GM19035 (cell line): ENCODE data around the gene MSANTD1.

Experiments used
- ATAC-seq: cut with Tn5 transposase; IDR thresholded peaks from one replicate; pipeline ENCODE4 v1.9.1; 2021; ENCODE audit not compliant: unreplicated experiment

MSANTD1 gene

GRCh38 chr4:3232001-3232400, 17.0 kb upstream of the MSANTD1 start:
- no peak for ATAC-seq

GRCh38 chr4:3232871-3233271, 16.1 kb upstream of the MSANTD1 start:
- ATAC-seq, result no peak

DNA sequence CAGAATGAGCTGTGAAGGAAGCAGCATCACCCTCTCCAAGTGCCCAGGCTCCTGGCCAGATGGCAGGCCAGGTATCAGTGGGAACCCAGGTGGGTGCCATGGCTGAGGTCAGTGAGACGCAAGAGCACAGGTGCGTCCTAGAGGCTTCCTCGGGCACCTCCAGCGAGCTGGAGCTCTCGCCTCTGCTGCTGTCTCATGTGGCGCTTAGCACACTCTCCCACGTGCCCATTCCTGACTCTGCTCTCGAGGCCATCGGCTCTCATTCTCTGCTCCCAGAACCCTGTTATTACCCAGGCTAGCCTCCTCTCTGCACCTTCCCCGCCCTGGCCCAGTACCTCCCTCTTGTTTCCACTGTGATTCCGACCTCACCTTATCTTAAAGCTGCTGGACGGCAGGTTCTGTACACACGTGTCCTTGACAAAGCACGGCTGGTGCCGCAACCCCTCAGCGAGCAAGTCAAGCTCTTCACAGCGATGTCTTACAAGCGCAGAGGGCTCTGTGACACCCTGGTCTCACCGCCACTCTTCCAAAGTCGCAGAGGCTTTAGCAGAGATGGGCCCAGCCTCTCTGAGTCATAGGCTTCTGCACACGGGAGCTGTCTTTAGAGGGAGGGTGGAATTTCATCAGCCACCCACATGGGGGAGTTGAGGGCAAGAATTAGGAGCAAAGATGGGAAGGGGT, 15.4 kb upstream of the MSANTD1 start:
- ATAC-seq, result no peak

- no peak for ATAC-seq
Observed at GRCh38 chr4:3234171-3235029, 14.6 kb upstream of the MSANTD1 start.

GRCh38 chr4:3235030-3235345, 14.0 kb upstream of the MSANTD1 start:
- ATAC-seq, result no peak

- no peak for ATAC-seq
Observed at GRCh38 chr4:3235581-3235980, 13.4 kb upstream of the MSANTD1 start.

DNA sequence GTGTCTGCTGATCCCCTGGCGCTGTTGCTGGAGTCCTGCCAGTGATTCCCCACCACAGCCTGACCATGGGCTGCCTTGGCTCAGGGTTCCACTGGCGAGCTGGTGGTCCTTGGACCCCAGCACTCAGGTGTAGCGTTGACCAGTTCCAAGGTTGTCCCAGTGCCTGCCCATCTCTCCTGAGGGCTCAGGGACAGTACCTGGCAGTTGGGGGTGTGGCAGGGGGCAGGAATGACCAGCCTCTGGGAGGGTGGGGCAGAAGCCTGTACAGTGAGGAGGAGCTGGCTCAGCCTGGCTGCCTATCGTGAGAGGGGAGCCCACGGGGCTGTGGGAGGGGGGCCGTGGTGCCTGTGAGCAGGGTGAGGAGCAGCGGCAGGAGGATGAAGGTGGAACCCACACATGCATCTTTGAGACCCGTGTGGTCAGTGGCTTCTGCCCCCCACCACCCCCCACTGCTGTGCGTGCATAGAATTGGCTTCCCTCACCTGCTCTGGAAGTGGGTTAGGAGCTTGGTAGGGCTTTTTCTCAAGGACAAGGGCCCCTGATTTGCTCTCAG, 12.6 kb upstream of the MSANTD1 start:
- ATAC-seq, result no peak

DNA sequence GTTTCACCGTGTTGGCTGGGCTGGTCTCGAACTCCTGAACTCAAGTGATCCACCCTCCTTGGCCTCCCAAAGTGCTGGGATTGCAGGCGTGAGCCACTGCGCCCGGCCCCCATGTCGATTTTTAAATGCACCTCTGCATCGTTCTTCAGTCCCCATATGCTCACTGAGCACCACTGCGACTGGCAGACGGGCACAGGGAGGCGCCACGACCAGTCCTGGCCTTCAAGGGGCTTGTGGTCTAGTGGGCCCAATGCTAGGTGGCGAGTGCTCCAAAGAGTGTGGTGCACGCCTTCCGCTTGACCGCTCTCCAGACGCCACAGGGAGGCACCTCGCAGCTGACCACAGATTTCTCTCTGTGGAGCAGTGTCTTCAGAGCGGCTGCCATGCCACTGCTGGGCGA, 11.7 kb upstream of the MSANTD1 start:
- ATAC-seq, result no peak

- ATAC-seq, result no peak
Observed at GRCh38 chr4:3237712-3238560, 11.0 kb upstream of the MSANTD1 start.

DNA sequence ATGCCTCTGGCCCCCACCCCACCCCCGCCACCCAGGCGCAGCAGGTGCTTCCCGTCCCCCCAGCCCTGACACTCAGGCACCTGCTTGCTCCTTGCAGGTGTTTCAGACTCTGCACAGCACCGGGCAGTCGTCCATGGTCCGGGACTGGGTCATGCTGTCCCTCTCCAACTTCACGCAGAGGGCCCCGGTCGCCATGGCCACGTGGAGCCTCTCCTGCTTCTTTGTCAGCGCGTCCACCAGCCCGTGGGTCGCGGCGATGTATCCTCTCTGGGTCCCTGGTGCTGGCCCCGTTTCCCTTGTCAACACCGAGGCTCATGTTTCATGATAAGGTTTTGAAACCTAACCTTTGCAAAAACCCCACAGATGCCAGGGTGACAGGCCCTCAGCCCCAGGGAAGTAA, 10.2 kb upstream of the MSANTD1 start:
- no peak for ATAC-seq

DNA sequence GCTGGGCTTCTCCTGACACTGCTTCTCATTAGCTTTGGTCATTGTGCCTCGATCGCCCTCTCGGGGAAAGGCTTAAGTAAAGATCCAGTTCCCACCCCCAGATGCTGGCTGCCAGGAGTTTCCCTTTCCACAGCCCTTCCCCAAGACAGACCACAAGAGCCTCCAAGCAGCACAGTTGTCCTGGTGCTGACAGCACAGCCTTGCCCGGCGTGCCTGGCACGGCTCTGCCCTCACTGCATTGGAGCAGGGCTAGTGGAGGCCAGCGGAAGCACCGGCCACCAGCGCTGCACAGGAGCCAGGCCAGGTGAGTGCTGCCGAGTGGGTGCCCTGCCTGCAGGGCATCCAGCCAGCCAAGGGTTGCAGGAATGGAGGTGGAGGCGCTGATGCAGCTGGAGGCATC, 9.7 kb upstream of the MSANTD1 start:
- no peak for ATAC-seq

DNA sequence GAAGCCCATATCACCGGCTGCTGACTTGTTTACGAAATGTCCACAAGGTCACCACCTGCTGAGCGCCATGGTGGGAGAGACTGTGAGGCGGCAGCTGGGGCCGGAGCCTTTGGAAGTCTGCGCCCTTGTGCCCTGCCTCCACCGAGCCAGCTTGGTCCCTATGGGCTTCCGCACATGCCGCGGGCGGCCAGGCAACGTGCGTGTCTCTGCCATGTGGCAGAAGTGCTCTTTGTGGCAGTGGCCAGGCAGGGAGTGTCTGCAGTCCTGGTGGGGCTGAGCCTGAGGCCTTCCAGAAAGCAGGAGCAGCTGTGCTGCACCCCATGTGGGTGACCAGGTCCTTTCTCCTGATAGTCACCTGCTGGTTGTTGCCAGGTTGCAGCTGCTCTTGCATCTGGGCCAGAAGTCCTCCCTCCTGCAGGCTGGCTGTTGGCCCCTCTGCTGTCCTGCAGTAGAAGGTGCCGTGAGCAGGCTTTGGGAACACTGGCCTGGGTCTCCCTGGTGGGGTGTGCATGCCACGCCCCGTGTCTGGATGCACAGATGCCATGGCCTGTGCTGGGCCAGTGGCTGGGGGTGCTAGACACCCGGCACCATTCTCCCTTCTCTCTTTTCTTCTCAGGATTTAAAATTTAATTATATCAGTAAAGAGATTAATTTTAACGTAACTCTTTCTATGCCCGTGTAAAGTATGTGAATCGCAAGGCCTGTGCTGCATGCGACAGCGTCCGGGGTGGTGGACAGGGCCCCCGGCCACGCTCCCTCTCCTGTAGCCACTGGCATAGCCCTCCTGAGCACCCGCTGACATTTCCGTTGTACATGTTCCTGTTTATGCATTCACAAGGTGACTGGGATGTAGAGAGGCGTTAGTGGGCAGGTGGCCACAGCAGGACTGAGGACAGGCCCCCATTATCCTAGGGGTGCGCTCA, 8.7 kb upstream of the MSANTD1 start:
- no peak for ATAC-seq

GRCh38 chr4:3240936-3241522, 7.9 kb upstream of the MSANTD1 start:
- ATAC-seq, result no peak

DNA sequence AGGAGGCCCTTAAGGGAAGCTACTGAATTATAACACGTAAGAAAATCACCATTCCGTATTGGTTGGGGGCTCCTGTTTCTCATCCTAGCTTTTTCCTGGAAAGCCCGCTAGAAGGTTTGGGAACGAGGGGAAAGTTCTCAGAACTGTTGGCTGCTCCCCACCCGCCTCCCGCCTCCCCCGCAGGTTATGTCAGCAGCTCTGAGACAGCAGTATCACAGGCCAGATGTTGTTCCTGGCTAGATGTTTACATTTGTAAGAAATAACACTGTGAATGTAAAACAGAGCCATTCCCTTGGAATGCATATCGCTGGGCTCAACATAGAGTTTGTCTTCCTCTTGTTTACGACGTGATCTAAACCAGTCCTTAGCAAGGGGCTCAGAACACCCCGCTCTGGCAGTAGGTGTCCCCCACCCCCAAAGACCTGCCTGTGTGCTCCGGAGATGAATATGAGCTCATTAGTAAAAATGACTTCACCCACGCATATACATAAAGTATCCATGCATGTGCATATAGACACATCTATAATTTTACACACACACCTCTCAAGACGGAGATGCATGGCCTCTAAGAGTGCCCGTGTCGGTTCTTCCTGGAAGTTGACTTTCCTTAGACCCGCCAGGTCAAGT, 6.9 kb upstream of the MSANTD1 start:
- ATAC-seq, result no peak

- ATAC-seq, result no peak
Observed at GRCh38 chr4:3243136-3243780, 5.7 kb upstream of the MSANTD1 start.

DNA sequence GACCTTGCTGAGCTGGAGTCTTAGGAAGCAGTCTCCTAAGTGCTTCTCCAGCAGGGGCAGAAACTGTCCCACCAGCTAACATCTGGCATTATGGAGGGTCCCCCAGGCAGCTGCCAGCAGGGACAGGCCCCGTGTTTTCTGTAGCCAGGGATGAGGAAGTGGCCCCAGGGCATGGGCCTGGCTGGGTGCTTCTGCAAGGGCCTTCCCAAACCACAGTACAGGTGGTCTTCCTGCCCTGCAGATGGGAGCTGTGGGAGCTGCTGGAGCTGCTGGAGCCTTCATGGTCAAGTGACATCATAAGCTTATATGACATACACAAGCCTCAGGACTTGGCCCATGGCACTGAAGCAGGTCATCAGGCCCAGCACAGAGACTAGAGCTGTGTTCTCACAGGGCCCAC, 5.0 kb upstream of the MSANTD1 start:
- no peak for ATAC-seq

DNA sequence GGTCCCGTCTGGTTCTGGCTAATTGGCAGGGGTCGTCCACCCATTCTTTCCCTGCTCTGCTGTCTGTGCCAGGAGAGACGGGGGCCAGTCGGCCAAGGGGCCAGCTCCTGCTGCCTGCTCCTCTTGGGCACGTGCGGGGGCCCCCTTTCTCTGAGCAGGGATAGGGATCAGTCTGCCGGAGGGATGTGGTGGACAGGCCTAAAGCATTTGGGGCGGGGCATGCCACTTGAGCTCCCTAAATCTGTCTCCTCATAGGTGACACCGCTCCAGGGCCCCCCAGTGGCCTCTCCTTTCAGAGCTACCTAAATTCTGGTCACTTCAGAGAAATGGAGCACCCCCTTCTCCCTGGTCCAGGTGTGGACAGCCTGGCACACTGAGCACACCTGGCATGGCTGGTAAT, 4.2 kb upstream of the MSANTD1 start:
- no peak for ATAC-seq

- ATAC-seq, result no peak
Observed at GRCh38 chr4:3245676-3246075, 3.3 kb upstream of the MSANTD1 start.
